ENCODE data around the gene ZFYVE28. TPM values are rescaled to one million over a fixed set of nuclear protein-coding genes. Genes with fewer than 3 reads are reported as not detected.

ZFYVE28 gene
- total RNA-seq, 1 donor from 2014 or later = 5.1 TPM

GRCh38 chr4:2272828-2273120 is 145.7 kb downstream of the ZFYVE28 start:
- intact Hi-C loops (cut with micrococcal nuclease) = no loop called here
- Mint-ChIP-seq H3K9me3 (no peaks in the 10 kb centered on the region), H3K27me3 (ENCODE audit: insufficient read depth) (peaks cover 1% of the 10 kb centered on the region), H3K36me3 (ENCODE audit: low read depth) (no peaks in the 10 kb centered on the region), H3K4me1 (ENCODE audit: low read depth) (no peaks in the 10 kb centered on the region), H3K4me3 (no peak overlapping the region), H3K27ac (no peak overlapping the region)
- no peak for DNase-seq (ENCODE audit: low spot score)

- Mint-ChIP-seq H3K27me3 (ENCODE audit: insufficient read depth) (peaks cover 1% of the 10 kb centered on the region), H3K4me1 (ENCODE audit: low read depth) (no peaks in the 10 kb centered on the region), H3K27ac (no peak overlapping the region), H3K36me3 (ENCODE audit: low read depth) (no peaks in the 10 kb centered on the region), H3K4me3 (no peak overlapping the region), H3K9me3 (no peaks in the 10 kb centered on the region)
- no peak for DNase-seq (ENCODE audit: low spot score)
- intact Hi-C loops (cut with micrococcal nuclease) = no loop called here
Observed at GRCh38 chr4:2272026-2272827, 146.2 kb downstream of the ZFYVE28 start.

DNA sequence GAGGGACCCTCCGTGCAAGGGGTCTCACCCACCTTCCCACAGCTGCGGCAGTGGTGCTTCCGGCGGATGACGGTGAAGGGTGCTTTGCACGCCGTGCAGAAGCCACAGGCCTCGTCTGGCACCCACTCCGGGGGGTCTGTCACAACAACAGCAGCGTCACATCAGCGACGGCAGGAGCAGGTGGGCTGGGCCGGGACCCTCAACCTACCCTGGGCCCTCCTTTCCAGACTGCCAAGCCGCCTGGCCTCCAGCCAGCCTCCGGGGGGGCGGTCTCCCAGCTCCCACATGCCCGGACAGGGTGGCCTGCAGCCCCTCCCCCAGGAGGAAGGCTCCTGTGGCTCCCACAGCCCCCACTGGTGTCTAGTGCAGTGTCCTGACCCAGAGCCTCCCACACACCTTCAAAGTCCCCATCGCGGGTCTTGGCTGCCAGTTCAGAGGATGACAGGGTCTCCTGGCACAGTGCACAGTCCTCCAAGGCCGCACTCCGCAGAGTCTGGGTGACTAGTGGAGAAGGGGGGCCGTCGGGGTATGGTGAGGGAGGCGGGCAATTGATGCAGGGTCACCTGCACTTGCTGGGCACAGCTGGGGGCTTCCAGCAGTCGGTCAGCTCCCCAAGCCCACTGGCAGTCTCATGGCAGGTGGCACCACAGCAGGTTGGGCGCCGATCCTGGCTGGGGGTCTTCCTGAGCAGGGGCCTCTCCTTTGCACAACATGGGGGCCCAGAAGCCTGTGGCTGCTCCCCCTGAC is 147.0 kb downstream of the ZFYVE28 start:
- intact Hi-C loops (cut with micrococcal nuclease) = no loop called here

DNA sequence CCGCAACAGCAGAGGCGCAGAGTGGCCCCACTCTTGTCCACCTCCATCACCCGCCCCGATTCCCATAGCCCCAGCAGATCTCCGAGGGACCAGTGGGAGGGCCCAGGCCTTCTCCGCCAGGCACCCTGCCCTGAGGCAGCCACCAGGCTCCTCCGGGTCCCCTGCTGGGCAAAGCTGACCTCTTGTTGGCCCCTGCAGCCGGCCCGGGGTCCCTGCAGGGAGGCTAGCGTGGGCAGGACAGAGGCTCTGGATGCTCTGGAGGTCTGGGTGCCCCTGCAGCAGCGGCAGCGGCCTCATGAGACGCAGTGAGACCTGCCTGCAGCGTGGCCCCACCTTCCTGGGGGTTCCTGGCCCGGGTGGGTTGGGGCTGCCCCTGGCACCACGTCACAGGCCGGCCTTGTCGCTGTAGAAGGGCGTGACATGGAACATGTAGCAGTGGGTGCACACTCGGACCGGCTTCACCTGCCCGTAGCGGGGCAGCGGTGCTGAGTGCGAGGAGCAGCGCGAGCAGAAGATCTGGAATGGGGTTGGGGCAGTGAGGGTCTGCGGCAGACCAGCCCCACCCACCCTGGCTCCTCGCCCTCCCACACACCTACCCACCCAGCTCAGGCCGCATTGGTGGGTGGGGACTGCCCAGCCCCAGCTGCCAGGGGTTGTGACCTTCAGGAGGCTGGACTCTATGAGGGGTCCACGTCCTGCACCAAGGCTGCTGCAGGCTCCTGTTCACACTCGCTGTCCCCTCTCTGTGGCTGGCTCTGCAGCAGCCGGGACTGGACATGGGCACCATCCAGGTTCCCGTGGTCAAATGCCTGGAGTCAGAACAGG is 147.9 kb downstream of the ZFYVE28 start:
- no peak for DNase-seq (ENCODE audit: low spot score)
- intact Hi-C loops (cut with micrococcal nuclease) = no loop called here
- Mint-ChIP-seq H3K4me3 (no peak overlapping the region), H3K27me3 (ENCODE audit: insufficient read depth) (peaks cover 1% of the 10 kb centered on the region), H3K27ac (no peak overlapping the region), H3K9me3 (no peaks in the 10 kb centered on the region), H3K36me3 (ENCODE audit: low read depth) (no peaks in the 10 kb centered on the region), H3K4me1 (ENCODE audit: low read depth) (no peaks in the 10 kb centered on the region)

More for the DNA sequence above, 147.0 kb downstream of the ZFYVE28 start:
- no peak overlapping the region for H3K4me3 Mint-ChIP-seq
- no peak for DNase-seq (ENCODE audit: low spot score)
- H3K9me3 Mint-ChIP-seq = no peaks in the 10 kb centered on the region
- no peak overlapping the region for H3K27ac Mint-ChIP-seq
- H3K27me3 Mint-ChIP-seq (ENCODE audit: insufficient read depth) = peaks cover 1% of the 10 kb centered on the region
- H3K36me3 Mint-ChIP-seq (ENCODE audit: low read depth) = no peaks in the 10 kb centered on the region
- no peaks in the 10 kb centered on the region for H3K4me1 Mint-ChIP-seq (ENCODE audit: low read depth)

- no peaks in the 10 kb centered on the region for H3K4me1 Mint-ChIP-seq (ENCODE audit: low read depth)
- H3K4me3 Mint-ChIP-seq = no peak overlapping the region
- H3K27ac Mint-ChIP-seq = no peak overlapping the region
- DNase-seq (ENCODE audit: low spot score) = no peak
- no peaks in the 10 kb centered on the region for H3K36me3 Mint-ChIP-seq (ENCODE audit: low read depth)
- intact Hi-C loops (cut with micrococcal nuclease) = loop anchor here (10.0 kb wide), 1 partner anchor 665 kb away; no protein-coding TSS in a partner anchor
- no peaks in the 10 kb centered on the region for H3K9me3 Mint-ChIP-seq
- H3K27me3 Mint-ChIP-seq (ENCODE audit: insufficient read depth) = peaks cover 1% of the 10 kb centered on the region
Observed at GRCh38 chr4:2269618-2270163, 148.8 kb downstream of the ZFYVE28 start.

DNA sequence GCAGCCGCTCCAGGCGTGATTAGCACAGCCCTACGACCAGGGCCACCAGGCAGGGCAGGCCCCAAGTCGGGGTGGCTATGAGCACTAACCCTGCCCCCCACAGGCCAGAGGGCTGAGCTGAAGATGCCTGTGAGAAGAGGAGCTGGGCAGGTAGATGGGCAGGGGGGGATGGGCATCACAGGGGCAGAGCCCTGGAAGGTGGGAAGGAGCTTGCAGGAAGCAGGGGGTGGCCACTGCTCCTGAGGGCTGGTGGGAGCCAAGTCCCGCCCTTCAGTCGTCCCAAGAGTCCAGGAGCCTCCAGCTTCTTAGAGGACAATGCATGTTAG is 149.3 kb downstream of the ZFYVE28 start:
- no peak overlapping the region for H3K4me3 Mint-ChIP-seq
- H3K9me3 Mint-ChIP-seq = no peaks in the 10 kb centered on the region
- intact Hi-C loops (cut with micrococcal nuclease) = loop anchor here (10.0 kb wide), 1 partner anchor 666 kb away; no protein-coding TSS in a partner anchor
- no peak overlapping the region for H3K27ac Mint-ChIP-seq
- H3K36me3 Mint-ChIP-seq (ENCODE audit: low read depth) = no peaks in the 10 kb centered on the region
- no peak for DNase-seq (ENCODE audit: low spot score)
- H3K4me1 Mint-ChIP-seq (ENCODE audit: low read depth) = no peaks in the 10 kb centered on the region
- peaks cover 1% of the 10 kb centered on the region for H3K27me3 Mint-ChIP-seq (ENCODE audit: insufficient read depth)

DNA sequence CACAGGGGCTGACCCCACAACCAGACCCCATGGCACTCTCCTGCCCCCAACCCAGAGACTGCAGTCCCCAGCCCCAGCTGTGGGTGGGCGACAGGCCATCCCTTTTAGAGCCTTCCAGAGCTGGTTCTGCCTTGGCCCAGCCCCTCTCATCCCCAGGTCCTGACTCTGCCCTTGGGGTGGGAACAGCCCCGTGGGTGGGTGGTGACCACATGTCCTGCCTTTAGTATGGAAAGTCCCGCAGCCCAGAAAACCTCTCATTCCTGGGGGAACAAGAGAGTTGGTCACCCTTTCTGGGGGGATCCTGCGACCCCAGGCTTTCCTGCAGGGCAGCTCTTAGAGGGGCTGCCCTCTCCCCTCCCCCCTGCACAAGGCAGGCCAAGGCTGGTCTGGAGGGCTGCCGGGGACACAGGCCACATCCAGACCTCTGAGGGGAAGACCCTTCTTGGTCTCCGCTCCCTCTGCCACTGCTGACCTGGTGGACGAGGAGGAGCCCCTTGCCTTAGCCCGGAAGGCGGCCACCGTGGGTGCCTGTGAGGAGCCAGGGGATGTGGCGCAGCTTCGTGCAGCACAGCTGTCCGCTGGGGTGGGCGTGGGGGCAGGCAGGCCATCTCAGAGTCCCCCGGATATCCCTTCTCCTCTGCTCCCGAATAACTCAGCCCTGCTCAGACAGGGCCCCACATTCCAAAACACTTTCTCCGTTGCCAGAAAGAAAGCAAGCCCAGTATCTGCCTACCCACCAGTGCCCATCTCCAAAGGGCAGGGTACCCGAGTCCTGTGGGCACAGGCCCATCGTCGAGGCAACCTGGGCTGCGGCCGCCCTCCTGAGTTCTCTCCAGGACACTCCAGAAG is 149.9 kb downstream of the ZFYVE28 start:
- Mint-ChIP-seq H3K4me1 (ENCODE audit: low read depth) (no peaks in the 10 kb centered on the region), H3K9me3 (no peaks in the 10 kb centered on the region), H3K27me3 (ENCODE audit: insufficient read depth) (no peaks in the 10 kb centered on the region), H3K27ac (no peak overlapping the region), H3K4me3 (no peak overlapping the region), H3K36me3 (ENCODE audit: low read depth) (no peaks in the 10 kb centered on the region)
- no peak for DNase-seq (ENCODE audit: low spot score)
- intact Hi-C loops (cut with micrococcal nuclease) = loop anchor here (10.0 kb wide), 1 partner anchor 666 kb away; no protein-coding TSS in a partner anchor

DNA sequence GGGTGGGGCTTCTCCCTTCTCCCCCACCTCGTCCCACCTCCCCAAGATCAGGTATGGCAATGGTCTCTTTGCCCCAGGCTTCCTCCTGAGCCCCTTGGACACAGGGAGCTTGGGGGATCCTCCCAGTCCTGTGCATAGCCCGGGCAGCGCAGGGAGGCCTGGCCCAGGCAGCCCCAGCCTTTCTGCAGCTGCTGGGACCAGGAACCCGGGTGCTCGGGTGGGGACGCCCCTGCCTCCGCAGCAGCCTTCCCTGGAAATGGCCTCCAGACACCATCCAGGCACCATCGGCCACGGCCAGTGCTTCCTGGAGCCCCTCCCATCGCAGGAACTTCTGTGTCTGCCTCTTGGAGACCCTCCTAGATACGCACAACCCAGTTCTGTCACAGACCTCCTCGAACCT is 150.6 kb downstream of the ZFYVE28 start:
- no peak for DNase-seq (ENCODE audit: low spot score)
- intact Hi-C loops (cut with micrococcal nuclease) = loop anchor here (10.0 kb wide), 1 partner anchor 667 kb away; no protein-coding TSS in a partner anchor
- Mint-ChIP-seq H3K27ac (no peak overlapping the region), H3K36me3 (ENCODE audit: low read depth) (no peaks in the 10 kb centered on the region), H3K4me1 (ENCODE audit: low read depth) (no peaks in the 10 kb centered on the region), H3K9me3 (no peaks in the 10 kb centered on the region), H3K27me3 (ENCODE audit: insufficient read depth) (no peaks in the 10 kb centered on the region), H3K4me3 (no peak overlapping the region)

DNA sequence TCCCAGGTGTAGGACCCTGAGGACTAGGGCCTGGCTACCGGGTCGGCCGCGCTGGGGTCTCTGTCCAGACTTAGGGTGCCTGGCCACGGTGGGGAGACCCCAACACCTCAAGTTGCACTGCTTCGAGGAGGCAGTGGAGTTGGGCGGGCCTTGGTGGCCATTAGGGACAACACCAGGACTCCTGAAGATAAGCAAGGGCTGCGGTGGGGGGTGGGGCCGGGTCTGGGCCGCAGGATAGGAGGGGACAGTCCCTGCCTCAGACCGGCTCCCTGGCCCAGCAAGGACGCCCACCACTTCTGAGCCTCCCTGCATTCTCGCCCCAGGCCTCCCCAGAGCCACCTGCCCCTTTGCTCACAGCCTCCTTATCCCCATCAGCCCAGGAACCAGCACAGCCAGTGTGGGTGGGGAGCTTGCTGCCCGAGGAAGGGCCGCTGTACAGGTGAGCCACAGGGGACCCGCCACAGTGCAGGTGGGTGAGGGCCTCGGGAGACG is 151.1 kb downstream of the ZFYVE28 start:
- Mint-ChIP-seq H3K36me3 (ENCODE audit: low read depth) (no peaks in the 10 kb centered on the region), H3K27ac (no peak overlapping the region), H3K4me3 (no peak overlapping the region), H3K27me3 (ENCODE audit: insufficient read depth) (no peaks in the 10 kb centered on the region), H3K9me3 (no peaks in the 10 kb centered on the region), H3K4me1 (ENCODE audit: low read depth) (no peaks in the 10 kb centered on the region)
- intact Hi-C loops (cut with micrococcal nuclease) = loop anchor here (10.0 kb wide), 1 partner anchor 667 kb away; no protein-coding TSS in a partner anchor
- DNase-seq (ENCODE audit: low spot score) = no peak

- DNase-seq (ENCODE audit: low spot score) = no peak
- no peaks in the 10 kb centered on the region for H3K9me3 Mint-ChIP-seq
- intact Hi-C loops (cut with micrococcal nuclease) = loop anchor here (10.0 kb wide), 1 partner anchor 668 kb away; no protein-coding TSS in a partner anchor
- no peak overlapping the region for H3K27ac Mint-ChIP-seq
- H3K4me3 Mint-ChIP-seq = no peak overlapping the region
- no peaks in the 10 kb centered on the region for H3K27me3 Mint-ChIP-seq (ENCODE audit: insufficient read depth)
- H3K36me3 Mint-ChIP-seq (ENCODE audit: low read depth) = no peaks in the 10 kb centered on the region
- H3K4me1 Mint-ChIP-seq (ENCODE audit: low read depth) = no peaks in the 10 kb centered on the region
Observed at GRCh38 chr4:2266821-2267220, 151.6 kb downstream of the ZFYVE28 start.

DNA sequence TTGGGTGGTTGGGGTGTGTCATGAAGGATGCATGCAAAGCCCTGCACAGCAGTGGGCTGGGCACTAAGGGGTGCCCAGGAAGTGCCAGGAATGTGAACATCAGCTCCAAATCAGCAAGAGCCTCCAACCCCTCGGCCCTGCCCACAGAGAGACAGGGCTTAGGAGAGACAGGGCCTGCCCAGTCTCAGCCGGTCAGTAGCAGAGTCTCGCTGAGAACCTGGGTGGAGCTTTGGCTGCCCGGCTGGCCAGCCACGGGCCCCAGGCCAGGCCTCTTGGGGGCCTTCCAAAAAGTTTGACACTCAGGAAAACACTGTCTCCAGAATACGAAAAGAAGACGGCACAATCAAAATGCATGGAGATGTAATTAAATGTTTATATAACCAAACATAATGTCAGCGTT is 152.3 kb downstream of the ZFYVE28 start:
- Mint-ChIP-seq H3K36me3 (ENCODE audit: low read depth) (no peaks in the 10 kb centered on the region), H3K4me3 (no peak overlapping the region), H3K27ac (no peak overlapping the region), H3K9me3 (no peaks in the 10 kb centered on the region), H3K27me3 (ENCODE audit: insufficient read depth) (no peaks in the 10 kb centered on the region), H3K4me1 (ENCODE audit: low read depth) (no peaks in the 10 kb centered on the region)
- DNase-seq (ENCODE audit: low spot score) = no peak
- intact Hi-C loops (cut with micrococcal nuclease) = loop anchor here (10.0 kb wide), 1 partner anchor 669 kb away; no protein-coding TSS in a partner anchor

Measured in activated T-helper 1 cell treated with anti-CD3 and anti-CD28 coated beads, Interleukin-12 subunit alpha, Interleukin-12 subunit beta, Interleukin-2, Interleukin-4 antibody, amounts not matched to agents 30 ng/mL and 10 ng/mL and 1 ng/mL, durations not matched to agents 14 hours and 24 hours and 36 hours (primary cell).